Measurements from ENCODE around the gene IRF9. TPM values are rescaled to one million over a fixed set of nuclear protein-coding genes. Genes with fewer than 3 reads are reported as not detected.

Gene IRF9
- total RNA-seq, 4 donors from 2014 or later, result 6.5 to 36.7 (median 11.9) TPM

- Histone ChIP-seq H3K36me3 (peaks cover 0 to 69% of the 10 kb centered on the region in 2 donors), H3K27ac (no peak overlapping the region), H3K4me3 (no peak overlapping the region), H3K9me3 (no peaks in the 10 kb centered on the region), H3K27me3 (no peaks in the 10 kb centered on the region), H3K4me1 (peaks cover 10 to 13% of the 10 kb centered on the region in 2 donors)
- ATAC-seq (no peak), DNase-seq (no peak)
- in situ Hi-C loops (cut with MboI; ENCODE audit: low sequenced_read_pairs in 4 of 4) (no loop called here), intact Hi-C loops (cut with DNase I; ENCODE audit: low total_unique reads) (no loop called here)
- TF ChIP-seq POLR2A (IDR thresholded peaks at IDR 0.05) (no peak), CTCF (IDR thresholded peaks at IDR 0.05 in 4 of 5, conservative IDR thresholded peaks at IDR 0.05 in 1 of 5) (no peak)
These were observed 10.1 kb upstream of the IRF9 start for GRCh38 chr14:24150993-24151392.

GRCh38 chr14:24151404-24152080 lies 9.5 kb upstream of the IRF9 start:
- intact Hi-C loops (cut with DNase I; ENCODE audit: low total_unique reads), result no loop called here
- no peak overlapping the region for H3K27ac ChIP-seq
- in situ Hi-C loops (cut with MboI; ENCODE audit: low sequenced_read_pairs in 4 of 4), result no loop called here
- DNase-seq, result no peak
- TF ChIP-seq CTCF (IDR thresholded peaks at IDR 0.05 in 4 of 5, conservative IDR thresholded peaks at IDR 0.05 in 1 of 5) (no peak), POLR2A (IDR thresholded peaks at IDR 0.05) (no peak)
- no peak overlapping the region for H3K4me3 ChIP-seq
- no peaks in the 10 kb centered on the region for H3K27me3 ChIP-seq
- H3K4me1 ChIP-seq, result peaks cover 9 to 11% of the 10 kb centered on the region in 2 donors
- H3K9me3 ChIP-seq, result no peaks in the 10 kb centered on the region
- ATAC-seq, result no peak
- H3K36me3 ChIP-seq, result peaks cover 0 to 74% of the 10 kb centered on the region in 2 donors

GRCh38 chr14:24155100-24155499 lies 6.0 kb upstream of the IRF9 start:
- TF ChIP-seq POLR2A (IDR thresholded peaks at IDR 0.05) (no peak), CTCF (IDR thresholded peaks at IDR 0.05 in 4 of 5, conservative IDR thresholded peaks at IDR 0.05 in 1 of 5) (no peak)
- Histone ChIP-seq H3K27me3 (no peaks in the 10 kb centered on the region), H3K9me3 (no peaks in the 10 kb centered on the region), H3K27ac (no peak overlapping the region), H3K36me3 (peaks cover 0 to 82% of the 10 kb centered on the region in 2 donors), H3K4me1 (no peaks in the 10 kb centered on the region), H3K4me3 (no peak overlapping the region)
- ATAC-seq (no peak), DNase-seq (no peak)
- intact Hi-C loops (cut with DNase I; ENCODE audit: low total_unique reads) (no loop called here), in situ Hi-C loops (cut with MboI; ENCODE audit: low sequenced_read_pairs in 4 of 4) (no loop called here)

GRCh38 chr14:24156840-24157239 lies 4.2 kb upstream of the IRF9 start:
- intact Hi-C loops (cut with DNase I; ENCODE audit: low total_unique reads), result no loop called here
- no peaks in the 10 kb centered on the region for H3K27me3 ChIP-seq
- DNase-seq (no peak), ATAC-seq (no peak)
- TF ChIP-seq POLR2A (IDR thresholded peaks at IDR 0.05), result no peak
- no peak for TF ChIP-seq CTCF (IDR thresholded peaks at IDR 0.05 in 4 of 5, conservative IDR thresholded peaks at IDR 0.05 in 1 of 5)
- in situ Hi-C loops (cut with MboI; ENCODE audit: low sequenced_read_pairs in 4 of 4), result no loop called here
- no peaks in the 10 kb centered on the region for H3K9me3 ChIP-seq
- H3K4me3 ChIP-seq, result no peak overlapping the region
- peaks cover 0 to 73% of the 10 kb centered on the region in 2 donors for H3K36me3 ChIP-seq
- H3K4me1 ChIP-seq, result peaks cover 7 to 14% of the 10 kb centered on the region in 2 donors
- H3K27ac ChIP-seq, result no peak overlapping the region

GRCh38 chr14:24157331-24157730 lies 3.7 kb upstream of the IRF9 start:
- in situ Hi-C loops (cut with MboI; ENCODE audit: low sequenced_read_pairs in 4 of 4) (no loop called here), intact Hi-C loops (cut with DNase I; ENCODE audit: low total_unique reads) (no loop called here)
- TF ChIP-seq POLR2A (IDR thresholded peaks at IDR 0.05), result no peak
- no peak for TF ChIP-seq CTCF (IDR thresholded peaks at IDR 0.05 in 4 of 5, conservative IDR thresholded peaks at IDR 0.05 in 1 of 5)
- no peak overlapping the region for H3K4me3 ChIP-seq
- no peaks in the 10 kb centered on the region for H3K9me3 ChIP-seq
- no peaks in the 10 kb centered on the region for H3K27me3 ChIP-seq
- H3K4me1 ChIP-seq, result peaks cover 12 to 19% of the 10 kb centered on the region in 2 donors
- no peak for DNase-seq
- H3K27ac ChIP-seq, result no peak overlapping the region
- peaks cover 0 to 68% of the 10 kb centered on the region in 2 donors for H3K36me3 ChIP-seq
- ATAC-seq, result no peak
